Upper lobe of right lung (tissue), 1 donor: ENCODE results near the gene JUND. TPM values are rescaled to one million over a fixed set of nuclear protein-coding genes. Genes with fewer than 3 reads are reported as not detected.
"Not testable (repeated sequence)": the region's sequence is repeated elsewhere in the genome, so short reads cannot be mapped to it uniquely, and the experiment has no call there.

Experiments used
- ATAC-seq: fragments of 200-7000 bp; cut with Tn5 transposase; one replicate; pipeline ENCODE4 v1.9.1; 2020; ENCODE audit warnings: mild to moderate bottlenecking, moderate library complexity
- DNase-seq: peaks from one replicate; pipeline ENCODE4 v3.0.0-alpha.2; 2020
- H3K27ac ChIP-seq: fragments of 200-600 bp; one replicate; pipeline ENCODE4 v1.8.0; 2022
- H3K27me3 ChIP-seq: fragments of 200-600 bp; one replicate; pipeline ENCODE4 v1.8.0; 2022; ENCODE audit warnings: mild to moderate bottlenecking
- H3K36me3 ChIP-seq: fragments of 200-600 bp; one replicate; pipeline ENCODE4 v1.8.0; 2022
- H3K4me1 ChIP-seq: fragments of 200-600 bp; one replicate; pipeline ENCODE4 v1.8.0; 2022
- H3K4me3 ChIP-seq: fragments of 200-600 bp; one replicate; pipeline ENCODE4 v1.8.0; 2022; ENCODE audit warnings: mild to moderate bottlenecking
- H3K9me3 ChIP-seq: fragments of 200-600 bp; one replicate; pipeline ENCODE4 v1.8.0; 2022
- CTCF ChIP-seq: fragments of 200-600 bp; IDR thresholded peaks from one replicate; pipeline ENCODE4 v1.8.0; 2022; ENCODE audit warnings: antibody characterized with exemption
- intact Hi-C: fragments of 100-400 bp; cut with DNase I; formaldehyde crosslinking; loops from one replicate; pipeline ENCODE4 v1.11.0; 2022
- total RNA-seq: library from RNA; stranded (reverse); fragmentation: NEBNext Ultra II Directional; extraction: Animal tissue kit (Norgen Biotek cat#: 25700); gene quantifications from one replicate; pipeline ENCODE4 v1.2.1, GENCODE V29; 2021
- donor health status: DM: no; HTN: yes; CAD: no; lungs with severe emphysema.

The JUND gene
- total RNA-seq, 1 donor from 2014 or later, result 204 TPM

GRCh38 chr19:18326772-18327171 is 45.4 kb upstream of the JUND start:
- H3K27me3 ChIP-seq, result no peaks in the 10 kb centered on the region
- peaks cover 28% of the 10 kb centered on the region for H3K4me1 ChIP-seq
- H3K4me3 ChIP-seq, result no peak overlapping the region
- intact Hi-C loops, result no loop called here
- TF ChIP-seq CTCF, result no peak
- H3K27ac ChIP-seq, result no peak overlapping the region
- ATAC-seq (no peak), DNase-seq (no peak)
- no peaks in the 10 kb centered on the region for H3K36me3 ChIP-seq
- no peaks in the 10 kb centered on the region for H3K9me3 ChIP-seq

DNA sequence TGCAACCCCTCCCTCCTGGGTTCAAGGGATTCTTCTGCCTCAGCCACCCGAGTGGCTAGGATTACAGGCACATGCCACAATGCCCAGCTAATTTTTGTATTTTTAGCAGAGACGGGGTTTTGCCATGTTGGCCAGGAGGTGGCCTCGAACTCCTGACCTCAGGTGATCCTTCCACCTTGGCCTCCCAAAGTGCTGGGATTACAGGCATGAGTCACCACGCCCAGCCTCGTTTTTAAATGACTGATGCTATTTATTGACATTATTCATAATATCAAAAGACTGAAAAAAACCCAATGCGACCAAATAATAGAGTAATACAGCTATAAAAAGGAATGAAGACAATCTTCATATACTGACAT is 42.9 kb upstream of the JUND start:
- intact Hi-C loops, result loop anchor here (5.0 kb wide), 1 partner anchor 42 kb away; the partner anchor contains the start of gene JUND
- not testable (repeated sequence) for H3K27me3 ChIP-seq, ATAC-seq, H3K9me3 ChIP-seq, H3K4me3 ChIP-seq, DNase-seq, H3K36me3 ChIP-seq
- peak overlapping the region; percentile 96 for H3K27ac ChIP-seq
- H3K4me1 ChIP-seq, result peaks cover 50% of the 10 kb centered on the region

- Histone ChIP-seq H3K27me3 (no peaks in the 10 kb centered on the region), H3K9me3 (no peaks in the 10 kb centered on the region), H3K4me3 (peak within 1 kb of the TSS; percentile 88), H3K4me1 (peaks cover 53% of the 10 kb centered on the region), H3K27ac (peak within 1 kb of the TSS; percentile 96), H3K36me3 (no peaks in the 10 kb centered on the region)
- intact Hi-C loops, result loop anchor here (5.0 kb wide), 1 partner anchor 41 kb away; the partner anchor contains the start of gene JUND
- ATAC-seq, result peak; percentile 96
- peak; percentile 29 for TF ChIP-seq CTCF
- DNase-seq, result peak; percentile 99
These were observed 41.5 kb upstream of the JUND start, which contains the start of gene LSM4 for GRCh38 chr19:18322759-18323460. Gene LSM4, minus strand, starts transcription at chr19:18323076. Its CDS starts 56 bp downstream, at chr19:18323020.

DNA sequence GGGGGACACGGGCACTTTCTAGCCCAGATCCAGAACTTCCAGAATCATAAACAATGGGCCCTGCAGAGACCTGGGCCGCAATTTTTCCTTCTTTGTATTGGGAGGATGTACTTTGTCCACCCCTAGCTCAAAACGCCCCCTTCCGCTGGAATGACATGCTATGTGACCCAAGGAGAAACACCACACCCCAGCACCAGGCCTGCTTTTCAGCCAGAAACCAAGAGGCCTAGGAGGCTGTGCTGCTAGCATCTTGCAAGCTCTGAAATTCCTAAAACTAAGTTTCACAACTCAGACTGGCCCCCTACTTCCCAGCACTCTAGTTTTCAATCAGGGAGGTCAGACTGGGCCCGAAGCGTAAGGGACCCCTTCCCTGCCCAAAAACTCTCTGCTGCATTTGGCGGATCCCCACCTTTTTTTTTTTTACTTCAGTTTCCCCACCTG is 40.9 kb upstream of the JUND start:
- TF ChIP-seq CTCF, result no peak
- H3K4me1 ChIP-seq, result peaks cover 58% of the 10 kb centered on the region
- H3K27ac ChIP-seq, result peak overlapping the region; percentile 96
- H3K27me3 ChIP-seq, result no peaks in the 10 kb centered on the region
- no peaks in the 10 kb centered on the region for H3K9me3 ChIP-seq
- H3K4me3 ChIP-seq, result peak overlapping the region; percentile 88
- ATAC-seq (peak; percentile 22), DNase-seq (no peak)
- intact Hi-C loops, result loop anchor here (5.0 kb wide), 1 partner anchor 40 kb away; the partner anchor contains the start of gene JUND
- no peaks in the 10 kb centered on the region for H3K36me3 ChIP-seq

GRCh38 chr19:18321734-18322102 is 40.3 kb upstream of the JUND start:
- intact Hi-C loops, result loop anchor here (5.0 kb wide), 1 partner anchor 39 kb away; the partner anchor contains the start of gene JUND
- H3K4me3 ChIP-seq, result peak overlapping the region; percentile 88
- H3K27ac ChIP-seq, result peak overlapping the region; percentile 96
- no peaks in the 10 kb centered on the region for H3K36me3 ChIP-seq
- DNase-seq, result no peak
- H3K9me3 ChIP-seq, result no peaks in the 10 kb centered on the region
- H3K27me3 ChIP-seq, result no peaks in the 10 kb centered on the region
- peaks cover 58% of the 10 kb centered on the region for H3K4me1 ChIP-seq
- no peak for TF ChIP-seq CTCF
- ATAC-seq, result no peak
